Left lung (tissue), 10 donors: ENCODE data around the gene ALPL. TPM values are rescaled to one million over a fixed set of nuclear protein-coding genes. Genes with fewer than 3 reads are reported as not detected.
A peak's percentile ranks its signal among the peaks of the same experiment; 100 is the strongest.

ENCODE experiments used
- ATAC-seq: fragments of 200-7000 bp; cut with Tn5 transposase; one replicate; pipeline ENCODE4 v1.9.1; 2020; ENCODE audit warnings: moderate library complexity
- DNase-seq, 4 donors: peaks; one replicate each; pipeline ENCODE4 v3.0.0-alpha.2; 2013 to 2020
- H3K27ac ChIP-seq, 2 donors: fragments of 200-600 bp; sonication (generic) in 1 of 2; one replicate each; pipeline versions ENCODE4 v1.5.0 to v1.8.0; 2020 to 2021
- H3K27me3 ChIP-seq, 2 donors: fragments of 200-600 bp; sonication (generic) in 1 of 2; one replicate each; pipeline versions ENCODE4 v1.5.0 to v1.8.0; 2020 to 2021
- H3K36me3 ChIP-seq, 2 donors: fragments of 200-600 bp; sonication (generic) in 1 of 2; one replicate each; pipeline versions ENCODE4 v1.5.0 to v1.8.0; 2020 to 2021
- H3K4me1 ChIP-seq, 2 donors: fragments of 200-600 bp; one replicate each; pipeline ENCODE4 v1.8.0; 2021
- H3K4me3 ChIP-seq, 2 donors: fragments of 200-600 bp; sonication (generic) in 1 of 2; one replicate each; pipeline versions ENCODE4 v1.5.0 to v1.8.0; 2020 to 2021; ENCODE audit warnings: mild to moderate bottlenecking in 1 of 2
- H3K9me3 ChIP-seq, 2 donors: fragments of 200-600 bp; sonication (generic) in 1 of 2; one replicate each; pipeline versions ENCODE4 v1.5.0 to v1.8.0; 2020 to 2021
- intact Hi-C, 2 donors: fragments of 100-400 bp; cut with DNase I; formaldehyde crosslinking; loops; one replicate each; pipeline versions ENCODE4 v1.11.2 to v1.14.2; 2022
- polyA plus RNA-seq, 6 donors: library from polyadenylated mRNA; unstranded; fragments of 120-200 nt; gene quantifications; one replicate each; pipeline ENCODE4 v1.2.1, GENCODE V29; 2013; ENCODE audit not compliant: insufficient read length in 6 of 6
- total RNA-seq, 2 donors: library from RNA; stranded (reverse); fragmentation: NEBNext Ultra II Directional; extraction: Animal tissue kit (Norgen Biotek cat#: 25700); gene quantifications; one replicate each; pipeline ENCODE4 v1.2.1, GENCODE V29; 2021
- TF ChIP-seq, protein P1 (sequence below), 2 donors: fragments of 200-600 bp; sonication (generic) in 1 of 2; IDR thresholded peaks; one replicate each; pipeline versions ENCODE4 v1.5.0 to v1.8.0; 2021; ENCODE audit warnings: antibody characterized with exemption in 2 of 2
- donor health status: DM: no; HTN: yes; CAD: no.
- donor health status: DM: no; HTN: no; CAD: no.

Gene ALPL
- total and polyA plus RNA-seq, 8 donors = 1.0 to 198 (median 1.5) TPM

DNA sequence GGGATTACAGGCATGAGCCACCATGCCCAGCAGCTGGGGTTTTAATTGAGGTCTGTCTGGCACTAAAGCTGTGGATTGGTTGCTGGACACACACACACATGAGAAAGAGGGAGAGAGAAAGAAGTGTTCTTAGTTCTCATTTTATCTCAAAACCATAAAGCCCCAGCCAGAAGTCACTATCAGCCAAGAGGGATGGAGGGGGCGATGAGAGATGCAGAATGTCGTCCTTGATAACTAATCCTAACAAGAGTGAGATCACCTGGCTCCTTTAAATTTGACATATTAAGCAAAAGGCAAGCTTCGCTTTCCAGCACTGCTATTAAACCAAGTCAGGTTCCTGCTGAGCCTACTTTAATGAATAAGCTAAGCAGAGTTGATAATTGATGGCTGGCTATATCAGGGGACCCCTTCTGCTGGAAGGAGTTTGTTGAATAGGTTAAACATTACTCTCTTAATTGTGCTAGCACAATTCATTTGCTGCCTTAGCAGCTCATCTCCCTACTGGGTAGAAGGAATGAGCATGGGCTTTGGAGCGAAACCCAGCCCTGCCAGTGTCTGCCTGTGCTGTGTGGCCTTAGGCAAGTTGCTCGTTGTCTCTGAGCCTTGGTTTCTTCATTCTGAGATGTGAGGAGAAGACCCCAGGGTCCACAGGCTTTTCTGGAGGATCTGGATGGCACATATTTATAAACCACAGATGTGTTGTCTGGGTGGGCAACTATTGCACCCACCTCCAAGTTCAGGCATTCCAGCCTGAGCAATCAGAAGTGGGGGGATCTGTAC lies 50.8 kb downstream of the ALPL start:
- ATAC-seq (no peak), DNase-seq (no peak)
- Histone ChIP-seq H3K9me3 (no peaks in the 10 kb centered on the region), H3K27ac (no peak overlapping the region), H3K36me3 (peaks cover 0 to 77% of the 10 kb centered on the region in 2 donors), H3K27me3 (peaks cover 0 to 14% of the 10 kb centered on the region in 2 donors), H3K4me3 (no peak overlapping the region), H3K4me1 (no peaks in the 10 kb centered on the region)
- intact Hi-C loops = no loop called here
- TF ChIP-seq, protein P1, sequence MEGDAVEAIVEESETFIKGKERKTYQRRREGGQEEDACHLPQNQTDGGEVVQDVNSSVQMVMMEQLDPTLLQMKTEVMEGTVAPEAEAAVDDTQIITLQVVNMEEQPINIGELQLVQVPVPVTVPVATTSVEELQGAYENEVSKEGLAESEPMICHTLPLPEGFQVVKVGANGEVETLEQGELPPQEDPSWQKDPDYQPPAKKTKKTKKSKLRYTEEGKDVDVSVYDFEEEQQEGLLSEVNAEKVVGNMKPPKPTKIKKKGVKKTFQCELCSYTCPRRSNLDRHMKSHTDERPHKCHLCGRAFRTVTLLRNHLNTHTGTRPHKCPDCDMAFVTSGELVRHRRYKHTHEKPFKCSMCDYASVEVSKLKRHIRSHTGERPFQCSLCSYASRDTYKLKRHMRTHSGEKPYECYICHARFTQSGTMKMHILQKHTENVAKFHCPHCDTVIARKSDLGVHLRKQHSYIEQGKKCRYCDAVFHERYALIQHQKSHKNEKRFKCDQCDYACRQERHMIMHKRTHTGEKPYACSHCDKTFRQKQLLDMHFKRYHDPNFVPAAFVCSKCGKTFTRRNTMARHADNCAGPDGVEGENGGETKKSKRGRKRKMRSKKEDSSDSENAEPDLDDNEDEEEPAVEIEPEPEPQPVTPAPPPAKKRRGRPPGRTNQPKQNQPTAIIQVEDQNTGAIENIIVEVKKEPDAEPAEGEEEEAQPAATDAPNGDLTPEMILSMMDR (IDR thresholded peaks at IDR 0.05) = no peak

DNA sequence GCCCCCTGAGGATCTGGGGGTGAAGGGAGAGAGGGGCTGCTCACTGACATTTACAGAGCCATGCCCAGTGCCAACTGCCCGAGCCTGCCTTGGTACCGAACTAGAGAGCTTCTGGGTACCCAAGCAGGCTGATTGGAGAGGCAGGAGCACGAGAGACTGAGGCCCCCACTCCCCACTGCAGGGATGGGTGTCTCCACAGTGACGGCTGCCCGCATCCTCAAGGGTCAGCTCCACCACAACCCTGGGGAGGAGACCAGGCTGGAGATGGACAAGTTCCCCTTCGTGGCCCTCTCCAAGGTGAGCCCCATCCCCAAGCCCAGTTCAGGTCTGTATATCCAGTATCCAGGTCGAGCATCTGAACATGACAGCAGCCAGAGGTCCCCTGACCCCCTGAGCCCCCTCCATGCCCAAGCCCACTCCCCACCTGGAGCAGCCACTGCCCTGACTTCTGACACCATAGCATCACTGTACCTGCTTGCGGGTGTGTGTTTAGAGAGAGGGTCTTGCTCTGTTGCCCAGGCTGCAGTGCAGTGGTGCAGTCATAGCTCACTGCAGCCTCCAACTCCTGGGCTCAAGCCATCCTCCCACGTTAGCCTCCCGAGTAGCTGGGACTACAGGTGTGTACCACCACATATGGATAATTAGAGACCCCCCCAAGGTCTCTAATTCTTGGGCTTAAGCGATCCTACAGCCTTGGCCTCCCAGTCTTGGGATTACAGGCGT lies 51.9 kb downstream of the ALPL start:
- DNase-seq = no peak
- no peak overlapping the region for H3K27ac ChIP-seq
- no peaks in the 10 kb centered on the region for H3K9me3 ChIP-seq
- intact Hi-C loops = no loop called here
- H3K4me1 ChIP-seq = no peaks in the 10 kb centered on the region
- TF ChIP-seq, protein P1 (IDR thresholded peaks at IDR 0.05) = no peak
- H3K27me3 ChIP-seq = peaks cover 0 to 14% of the 10 kb centered on the region in 2 donors
- no peak overlapping the region for H3K4me3 ChIP-seq
- ATAC-seq = no peak
- peaks cover 0 to 82% of the 10 kb centered on the region in 2 donors for H3K36me3 ChIP-seq

DNA sequence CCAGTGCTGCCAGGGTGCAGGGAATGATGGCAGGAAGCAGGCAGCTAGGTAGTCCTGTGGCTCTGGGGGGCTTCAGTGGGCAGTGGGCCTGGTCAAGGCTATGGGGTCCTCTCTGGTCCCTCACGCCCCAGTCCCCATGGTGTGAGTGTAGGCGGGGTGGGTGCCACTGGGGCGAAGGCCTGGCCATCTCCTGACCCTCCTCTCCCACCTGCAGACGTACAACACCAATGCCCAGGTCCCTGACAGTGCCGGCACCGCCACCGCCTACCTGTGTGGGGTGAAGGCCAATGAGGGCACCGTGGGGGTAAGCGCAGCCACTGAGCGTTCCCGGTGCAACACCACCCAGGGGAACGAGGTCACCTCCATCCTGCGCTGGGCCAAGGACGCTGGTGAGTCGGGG lies 53.7 kb downstream of the ALPL start:
- intact Hi-C loops = no loop called here
- H3K27me3 ChIP-seq = peaks cover 0 to 13% of the 10 kb centered on the region in 2 donors
- TF ChIP-seq, protein P1 (IDR thresholded peaks at IDR 0.05) = no peak
- DNase-seq = no peak
- ATAC-seq = no peak
- H3K9me3 ChIP-seq = no peaks in the 10 kb centered on the region
- peaks cover 0 to 73% of the 10 kb centered on the region in 2 donors for H3K36me3 ChIP-seq
- no peak overlapping the region for H3K27ac ChIP-seq
- no peaks in the 10 kb centered on the region for H3K4me1 ChIP-seq
- H3K4me3 ChIP-seq = no peak overlapping the region

DNA sequence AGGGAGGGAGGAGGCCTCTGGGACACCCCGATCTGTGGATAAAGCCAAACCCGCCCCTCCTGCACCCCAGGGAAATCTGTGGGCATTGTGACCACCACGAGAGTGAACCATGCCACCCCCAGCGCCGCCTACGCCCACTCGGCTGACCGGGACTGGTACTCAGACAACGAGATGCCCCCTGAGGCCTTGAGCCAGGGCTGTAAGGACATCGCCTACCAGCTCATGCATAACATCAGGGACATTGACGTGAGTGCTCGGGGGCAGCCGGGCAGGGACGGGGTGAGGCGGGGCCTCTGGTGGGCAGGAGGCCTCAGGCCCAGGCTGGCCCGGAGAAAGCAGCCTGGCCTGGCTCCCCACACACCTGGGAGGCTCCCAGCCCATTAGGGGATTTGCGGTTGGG lies 54.7 kb downstream of the ALPL start:
- intact Hi-C loops = no loop called here
- Histone ChIP-seq H3K4me3 (no peak overlapping the region), H3K36me3 (peaks cover 0 to 82% of the 10 kb centered on the region in 2 donors), H3K27me3 (peaks cover 0 to 3% of the 10 kb centered on the region in 2 donors), H3K9me3 (no peaks in the 10 kb centered on the region), H3K27ac (no peak overlapping the region), H3K4me1 (no peaks in the 10 kb centered on the region)
- TF ChIP-seq, protein P1 (IDR thresholded peaks at IDR 0.05) = no peak
- no peak for ATAC-seq
- peak in 1 of 4 donors; percentile 48 for DNase-seq

DNA sequence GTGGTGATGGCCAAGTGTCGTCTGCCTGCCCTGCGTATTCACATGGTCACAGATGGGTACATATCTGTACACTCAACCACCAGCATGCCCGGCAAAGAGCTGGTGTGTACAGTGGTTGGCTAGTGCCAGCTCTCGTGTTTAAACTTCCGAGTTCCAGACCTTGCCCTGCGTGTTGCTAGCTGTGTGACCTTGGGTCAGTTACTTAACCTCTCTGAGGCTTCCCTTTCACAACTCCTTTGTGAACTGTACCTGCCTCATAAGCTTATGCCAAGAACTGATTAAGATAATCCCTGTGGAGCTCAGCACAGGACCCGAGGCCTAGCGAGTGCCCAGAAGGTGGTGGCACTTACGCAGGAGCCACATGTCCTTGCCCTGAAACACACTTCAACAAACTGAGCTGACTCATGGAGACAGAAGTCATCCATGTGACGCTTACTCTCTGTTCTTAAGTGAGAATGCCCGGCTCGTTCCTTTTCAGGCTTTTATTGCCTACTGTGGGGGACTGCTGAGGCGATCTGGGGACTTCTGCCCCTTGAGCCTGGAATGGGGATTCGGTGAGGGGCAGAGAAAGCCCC lies 55.4 kb downstream of the ALPL start:
- no peaks in the 10 kb centered on the region for H3K4me1 ChIP-seq
- H3K9me3 ChIP-seq = no peaks in the 10 kb centered on the region
- H3K27ac ChIP-seq = no peak overlapping the region
- H3K27me3 ChIP-seq = no peaks in the 10 kb centered on the region
- TF ChIP-seq, protein P1 (IDR thresholded peaks at IDR 0.05) = no peak
- no peak overlapping the region for H3K4me3 ChIP-seq
- ATAC-seq (no peak), DNase-seq (peak in 1 of 4 donors; percentile 22)
- H3K36me3 ChIP-seq = peaks cover 0 to 88% of the 10 kb centered on the region in 2 donors
- intact Hi-C loops = no loop called here
